PC-9 (cell line): ENCODE results near the gene REEP2. TPM values are rescaled to one million over a fixed set of nuclear protein-coding genes. Genes with fewer than 3 reads are reported as not detected.

Experiments used
- BruUV-seq: library from RNA; stranded (reverse); fragments of 400-500 nt; replicated peaks from 2 replicates; lab custom pipeline; 2021; lab: Mats Ljungman, UMichigan
- CTCF ChIA-PET: fragments of 300-600 bp; sonication (Branson Sonifier 250); formaldehyde crosslinking; loops from one replicate; lab custom pipeline; 2022; ENCODE audit warnings: antibody characterized with exemption; lab: Charles Lee
- POLR2A ChIA-PET: fragments of 300-600 bp; sonication (Branson Sonifier 250); formaldehyde crosslinking; loops from one replicate; lab custom pipeline; 2022; ENCODE audit warnings: antibody characterized with exemption; ENCODE audit not compliant: unreplicated experiment; lab: Charles Lee
- DNase-seq, 2 experiments: peaks; one replicate each; pipeline versions ENCODE4 v3.0.0 to v3.0.0-alpha.2; 2015 to 2022; ENCODE audit warnings: mixed read lengths in 1 of 2
- H2AFZ ChIP-seq: fragments of 200-600 bp; sonication (generic); 2 replicates; pipeline ENCODE4 v1.8.1; 2017; ENCODE audit warnings: antibody characterized with exemption
- H3F3A ChIP-seq: fragments of 200-600 bp; sonication (generic); 2 replicates; pipeline ENCODE4 v1.8.1; 2017; ENCODE audit warnings: antibody characterized with exemption, mild to moderate bottlenecking, low read depth; ENCODE audit not compliant: insufficient read depth
- H3K27ac ChIP-seq: fragments of 200-600 bp; sonication (generic); 2 replicates; pipeline ENCODE4 v1.6.1; 2016; ENCODE audit warnings: mixed run types
- H3K27me3 ChIP-seq: fragments of 200-600 bp; sonication (generic); 2 replicates; pipeline ENCODE4 v1.6.1; 2016; ENCODE audit warnings: low read depth, mixed run types; ENCODE audit not compliant: insufficient read depth
- H3K36me3 ChIP-seq: fragments of 200-600 bp; sonication (generic); 2 replicates; pipeline ENCODE4 v1.6.1; 2016; ENCODE audit warnings: low read depth, mixed run types
- H3K4me1 ChIP-seq: fragments of 200-600 bp; sonication (generic); replicated peaks from 2 replicates; pipeline ENCODE4 v1.6.1; 2016; ENCODE audit warnings: mixed run types; ENCODE audit not compliant: insufficient read depth
- H3K4me2 ChIP-seq: fragments of 200-600 bp; sonication (generic); 2 replicates; pipeline ENCODE4 v1.6.1; 2017; ENCODE audit warnings: mixed run types
- H3K4me3 ChIP-seq: fragments of 200-600 bp; sonication (generic); 2 replicates; pipeline ENCODE4 v1.6.1; 2016; ENCODE audit warnings: mixed run types
- H3K79me2 ChIP-seq: fragments of 200-600 bp; sonication (generic); 2 replicates; pipeline ENCODE4 v1.6.1; 2017; ENCODE audit warnings: low read depth, mixed run types
- H3K9me2 ChIP-seq: fragments of 200-600 bp; sonication (generic); 2 replicates; pipeline ENCODE4 v1.8.1; 2017; ENCODE audit warnings: mild to moderate bottlenecking; ENCODE audit not compliant: insufficient read depth
- H3K9me3 ChIP-seq: fragments of 200-600 bp; sonication (generic); 2 replicates; pipeline ENCODE4 v1.8.1; 2016; ENCODE audit warnings: low read depth; ENCODE audit not compliant: insufficient read depth
- H4K20me1 ChIP-seq: fragments of 200-600 bp; sonication (generic); 2 replicates; pipeline ENCODE4 v1.8.1; 2017; ENCODE audit not compliant: insufficient read depth
- CTCF ChIP-seq: fragments of 200-600 bp; sonication (generic); conservative IDR thresholded peaks from 2 replicates; pipeline ENCODE4 v1.6.1; 2017; ENCODE audit warnings: mixed run types, antibody characterized with exemption, mild to moderate bottlenecking, moderate library complexity
- EZH2 ChIP-seq: fragments of 200-600 bp; sonication (generic); IDR thresholded peaks from 2 replicates; pipeline ENCODE4 v1.8.0; 2017; ENCODE audit warnings: antibody characterized with exemption, low read depth
- intact Hi-C: fragments of 100-400 bp; cut with micrococcal nuclease; formaldehyde crosslinking; loops from one replicate; pipeline ENCODE4 v1.10.0; 2022; ENCODE audit not compliant: unreplicated experiment
- total RNA-seq: library from RNA; stranded (reverse); gene quantifications from 2 replicates; pipeline ENCODE4 v1.2.3, GENCODE V29; 2021

REEP2 gene
- total RNA-seq, 1 experiment from 2014 or later, result 0.87 TPM

- no peaks in the 10 kb centered on the region for H3K79me2 ChIP-seq
- CTCF ChIA-PET, result no interaction called here
- no peak for TF ChIP-seq CTCF
- TF ChIP-seq EZH2, result no peak
Measured at GRCh38 chr5:138435943-138436342, 2.9 kb upstream of the REEP2 start.

GRCh38 chr5:138438003-138438723 is 694 bp upstream of the REEP2 start:
- Histone ChIP-seq H3K79me2 (no peaks in the 10 kb centered on the region), H4K20me1 (0 out of 2 replicates have a peak, but pooled peaks cover 3% of the 10 kb centered on the region), H3K4me1 (0 out of 2 replicates have a peak, but pooled peaks cover 4% of the 10 kb centered on the region), H3K27ac (no peak overlapping the region), H3K36me3 (0 out of 2 replicates have a peak, but pooled peaks cover 9% of the 10 kb centered on the region), H3F3A (peaks cover 15% of the 10 kb centered on the region; the same call in 1 of the 2 replicates), H3K4me3 (peak overlapping the region; percentile 52; the same call in 1 of the 2 replicates), H3K9me2 (no peaks in the 10 kb centered on the region), H3K9me3 (no peaks in the 10 kb centered on the region), H3K4me2 (peak overlapping the region; percentile 74), H3K27me3 (peaks cover 10% of the 10 kb centered on the region), H2AFZ (no peak overlapping the region)
- intact Hi-C loops, result no loop called here
- no peak for TF ChIP-seq CTCF
- TF ChIP-seq EZH2, result no peak
- BruUV-seq, result no TSS peak
- ChIA-PET POLR2A (interaction anchor here (0.7 kb wide), 1 partner anchor 137 kb away, joined by 5 read pairs; the partner anchor contains the start of gene HSPA9), CTCF (interaction anchor here (0.6 kb wide), 2 partner anchors 67 to 958 kb away, joined by 3 to 4 read pairs; no protein-coding TSS in a partner anchor)
- DNase-seq, result no peak

More at GRCh38 chr5:138435943-138436342, 2.9 kb upstream of the REEP2 start:
- 0 out of 2 replicates have a peak, but pooled peaks cover 4% of the 10 kb centered on the region for H3K4me1 ChIP-seq
- H3K4me2 ChIP-seq, result no peak overlapping the region
- no peak overlapping the region for H2AFZ ChIP-seq
- DNase-seq, result no peak
- intact Hi-C loops, result no loop called here
- BruUV-seq, result no TSS peak
- H4K20me1 ChIP-seq, result 0 out of 2 replicates have a peak, but pooled peaks cover 3% of the 10 kb centered on the region
- H3F3A ChIP-seq, result peaks cover 15% of the 10 kb centered on the region; the same call in 1 of the 2 replicates
- no peak overlapping the region for H3K4me3 ChIP-seq
- H3K9me3 ChIP-seq, result no peaks in the 10 kb centered on the region
- POLR2A ChIA-PET, result no interaction called here
- peaks cover 10% of the 10 kb centered on the region for H3K27me3 ChIP-seq
- H3K9me2 ChIP-seq, result no peaks in the 10 kb centered on the region
- peaks cover 19% of the 10 kb centered on the region for H3K36me3 ChIP-seq
- no peak overlapping the region for H3K27ac ChIP-seq

- 0 out of 2 replicates have a peak, but pooled peaks cover 4% of the 10 kb centered on the region for H3K4me1 ChIP-seq
- H3K27me3 ChIP-seq, result peaks cover 10% of the 10 kb centered on the region
- peak overlapping the region; percentile 52; the same call in 1 of the 2 replicates for H3K4me3 ChIP-seq
- DNase-seq, result no peak
- H3K9me3 ChIP-seq, result no peaks in the 10 kb centered on the region
- no peak overlapping the region for H2AFZ ChIP-seq
- ChIA-PET POLR2A (interaction anchor here (0.5 kb wide), 1 partner anchor 102 kb away, joined by 3 read pairs; no protein-coding TSS in a partner anchor), CTCF (no interaction called here)
- no peaks in the 10 kb centered on the region for H3K79me2 ChIP-seq
- H3F3A ChIP-seq, result peaks cover 15% of the 10 kb centered on the region; the same call in 1 of the 2 replicates
- peak overlapping the region; percentile 74 for H3K4me2 ChIP-seq
- 0 out of 2 replicates have a peak, but pooled peaks cover 3% of the 10 kb centered on the region for H4K20me1 ChIP-seq
- intact Hi-C loops, result no loop called here
- TF ChIP-seq CTCF, result no peak
- no peak for TF ChIP-seq EZH2
- H3K27ac ChIP-seq, result no peak overlapping the region
- no peaks in the 10 kb centered on the region for H3K9me2 ChIP-seq
- 0 out of 2 replicates have a peak, but pooled peaks cover 8% of the 10 kb centered on the region for H3K36me3 ChIP-seq
- BruUV-seq, result TSS peak; percentile 6
Measured at GRCh38 chr5:138439477-138440158, 761 bp downstream of the REEP2 start.
